Measurements from ENCODE around the gene KCNAB1.
"Not testable (repeated sequence)": the region's sequence is repeated elsewhere in the genome, so short reads cannot be mapped to it uniquely, and the experiment has no call there.

KCNAB1 gene

DNA sequence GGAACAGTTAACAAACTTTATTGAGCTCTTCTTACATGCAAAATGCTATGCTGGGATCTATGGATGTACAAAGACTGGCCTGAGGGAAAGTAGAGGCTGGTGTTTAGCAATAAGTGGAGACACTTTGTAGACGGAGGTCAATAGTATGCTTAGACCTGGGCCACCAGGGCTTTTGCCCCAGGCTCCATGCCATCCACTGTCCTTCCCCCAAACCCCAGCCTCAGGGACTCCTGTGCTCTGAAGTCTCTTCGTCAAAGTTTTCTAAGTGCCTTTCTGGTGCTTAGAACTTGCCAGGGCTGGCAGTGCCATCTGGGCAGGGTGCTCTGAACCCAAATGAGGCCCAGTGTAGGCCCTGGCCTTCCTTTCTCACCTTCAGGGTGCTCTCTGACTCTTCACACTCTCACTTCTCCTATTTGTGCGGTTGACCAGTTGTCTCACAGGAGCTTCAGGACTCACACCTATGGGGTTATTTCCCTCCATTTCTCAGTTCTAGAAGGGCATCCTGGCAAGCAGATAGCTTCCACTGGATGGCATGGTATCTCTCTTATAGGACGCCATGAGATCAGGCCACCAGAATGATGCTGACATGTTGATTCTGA is 21.8 kb upstream of the KCNAB1 start:
- peaks cover 2% of the 10 kb centered on the region for H3K4me1 ChIP-seq (ENCODE audit: insufficient read depth, insufficient read length)
- no peaks in the 10 kb centered on the region for H3K27me3 ChIP-seq (ENCODE audit: insufficient read depth, insufficient read length)
- no peak for DNase-seq (ENCODE audit: low read depth, low spot score)
- no peaks in the 10 kb centered on the region for H3K36me3 ChIP-seq (ENCODE audit: insufficient read depth, insufficient read length, low read length)
- H3K9ac ChIP-seq (ENCODE audit: insufficient read length, low read depth): no peak overlapping the region
- no peaks in the 10 kb centered on the region for H3K9me3 ChIP-seq (ENCODE audit: insufficient read depth, low read length)
- H3K4me3 ChIP-seq (ENCODE audit: insufficient read length, low read depth): no peak overlapping the region
- TF ChIP-seq ZNF274 (IDR thresholded peaks at IDR 0.05; ENCODE audit: low read depth, low read length): no peak
- no peak for TF ChIP-seq YY1 (IDR thresholded peaks at IDR 0.05; ENCODE audit: insufficient read depth, insufficient read length)
- no peak for TF ChIP-seq SUZ12 (IDR thresholded peaks at IDR 0.05; ENCODE audit: extremely low read depth, insufficient read depth, insufficient read length)

DNA sequence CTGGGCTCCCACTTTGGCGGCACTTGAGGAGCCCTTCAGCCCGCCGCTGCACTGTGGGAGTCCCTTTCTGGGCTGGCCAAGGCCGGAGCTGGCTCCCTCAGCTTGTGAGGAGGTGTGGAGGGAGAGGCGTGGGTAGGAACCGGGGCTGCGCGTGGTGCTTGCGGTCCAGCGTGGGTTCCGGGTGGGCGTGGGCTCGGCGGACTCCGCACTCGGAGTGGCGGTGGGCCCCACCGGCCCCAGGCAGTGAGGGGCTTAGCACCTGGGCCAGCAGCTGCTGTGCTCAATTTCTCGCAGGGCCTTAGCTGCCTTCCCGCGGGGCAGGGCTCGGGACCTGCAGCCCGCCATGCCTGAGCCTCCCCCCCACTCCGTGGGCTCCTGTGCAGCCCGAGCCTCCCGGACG is 21.0 kb upstream of the KCNAB1 start:
- not testable (repeated sequence) for H3K9ac ChIP-seq (ENCODE audit: insufficient read length, low read depth); H3K36me3 ChIP-seq (ENCODE audit: insufficient read depth, insufficient read length, low read length); H3K27me3 ChIP-seq (ENCODE audit: insufficient read depth, insufficient read length); DNase-seq (ENCODE audit: low read depth, low spot score); H3K4me1 ChIP-seq (ENCODE audit: insufficient read depth, insufficient read length); H3K9me3 ChIP-seq (ENCODE audit: insufficient read depth, low read length); H3K4me3 ChIP-seq (ENCODE audit: insufficient read length, low read depth)

GRCh38 chr3:156099984-156100383 is 20.4 kb upstream of the KCNAB1 start:
- H3K36me3 ChIP-seq (ENCODE audit: insufficient read depth, insufficient read length, low read length); H3K27me3 ChIP-seq (ENCODE audit: insufficient read depth, insufficient read length); H3K9me3 ChIP-seq (ENCODE audit: insufficient read depth, low read length); DNase-seq (ENCODE audit: low read depth, low spot score); H3K4me3 ChIP-seq (ENCODE audit: insufficient read length, low read depth); H3K4me1 ChIP-seq (ENCODE audit: insufficient read depth, insufficient read length); H3K9ac ChIP-seq (ENCODE audit: insufficient read length, low read depth): not testable (repeated sequence)

DNA sequence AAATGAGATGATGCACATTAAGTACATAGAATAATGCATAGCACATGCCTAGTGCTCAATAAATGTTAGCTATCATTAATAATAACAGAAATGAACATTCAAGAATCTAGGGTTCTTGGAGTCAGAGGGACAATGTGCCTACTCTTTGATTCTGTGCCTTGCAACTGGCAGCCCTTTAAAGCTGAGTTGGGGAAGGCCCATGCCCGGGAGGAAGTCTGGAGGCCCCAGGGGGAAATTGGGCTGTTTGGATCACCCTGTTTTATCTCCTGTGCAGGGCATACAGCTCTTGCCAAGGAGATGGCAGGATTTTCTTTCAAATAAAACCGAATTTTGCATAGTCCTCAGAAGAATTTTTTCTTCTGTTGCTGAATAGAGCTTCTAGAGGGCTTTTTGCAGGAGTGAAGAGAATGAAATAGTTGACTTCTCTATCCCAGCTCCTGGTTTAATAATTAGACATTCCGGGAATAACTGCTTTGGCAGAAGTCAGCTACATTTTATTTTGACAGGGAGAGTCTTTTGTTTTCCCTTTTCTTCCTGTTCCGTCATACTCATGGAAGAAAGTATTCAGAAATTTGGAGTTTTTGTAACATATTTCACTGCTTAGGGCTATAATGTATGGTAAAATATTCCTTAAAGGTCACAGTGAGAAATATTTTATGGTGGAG is 18.0 kb upstream of the KCNAB1 start:
- no peaks in the 10 kb centered on the region for H3K36me3 ChIP-seq (ENCODE audit: insufficient read depth, insufficient read length, low read length)
- no peak overlapping the region for H3K9ac ChIP-seq (ENCODE audit: insufficient read length, low read depth)
- no peaks in the 10 kb centered on the region for H3K4me1 ChIP-seq (ENCODE audit: insufficient read depth, insufficient read length)
- H3K9me3 ChIP-seq (ENCODE audit: insufficient read depth, low read length): no peaks in the 10 kb centered on the region
- no peaks in the 10 kb centered on the region for H3K27me3 ChIP-seq (ENCODE audit: insufficient read depth, insufficient read length)
- no peak for DNase-seq (ENCODE audit: low read depth, low spot score)
- H3K4me3 ChIP-seq (ENCODE audit: insufficient read length, low read depth): no peak overlapping the region
- no peak for TF ChIP-seq SUZ12 (IDR thresholded peaks at IDR 0.05; ENCODE audit: extremely low read depth, insufficient read depth, insufficient read length)
- no peak for TF ChIP-seq ZNF274 (IDR thresholded peaks at IDR 0.05; ENCODE audit: low read depth, low read length)
- no peak for TF ChIP-seq YY1 (IDR thresholded peaks at IDR 0.05; ENCODE audit: insufficient read depth, insufficient read length)

DNA sequence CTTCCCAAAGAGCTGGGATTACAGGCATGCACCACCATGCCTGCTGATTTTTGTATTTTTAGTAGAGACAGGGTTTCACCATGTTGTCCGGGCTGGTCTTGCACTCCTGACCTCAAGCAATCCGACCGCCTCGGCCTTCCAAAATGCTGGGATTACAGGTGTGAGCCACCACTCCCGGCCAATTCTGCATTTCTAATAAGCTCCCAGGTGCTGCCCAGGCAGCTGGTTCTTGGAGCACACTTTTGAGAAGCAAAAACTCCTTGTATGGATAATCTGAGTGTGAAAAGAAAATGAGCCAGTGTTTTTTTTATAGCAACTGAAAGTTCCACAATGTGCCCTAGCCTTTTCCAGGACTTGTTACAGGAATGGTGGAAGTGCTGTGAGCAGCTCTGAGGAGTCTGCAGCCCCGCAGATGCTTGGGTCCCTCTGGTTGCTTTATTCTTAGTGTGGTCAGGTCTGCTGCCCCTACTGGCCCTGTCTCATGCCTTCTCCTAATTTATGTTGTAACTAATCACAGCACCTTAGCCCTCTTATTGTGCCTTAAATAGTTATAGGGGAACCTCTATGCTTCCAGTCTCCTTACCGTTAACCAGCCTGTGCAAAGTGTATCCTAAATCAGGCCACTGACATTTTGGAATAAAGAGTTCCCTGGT is 13.5 kb upstream of the KCNAB1 start:
- TF ChIP-seq ZNF274 (IDR thresholded peaks at IDR 0.05; ENCODE audit: low read depth, low read length): no peak

DNA sequence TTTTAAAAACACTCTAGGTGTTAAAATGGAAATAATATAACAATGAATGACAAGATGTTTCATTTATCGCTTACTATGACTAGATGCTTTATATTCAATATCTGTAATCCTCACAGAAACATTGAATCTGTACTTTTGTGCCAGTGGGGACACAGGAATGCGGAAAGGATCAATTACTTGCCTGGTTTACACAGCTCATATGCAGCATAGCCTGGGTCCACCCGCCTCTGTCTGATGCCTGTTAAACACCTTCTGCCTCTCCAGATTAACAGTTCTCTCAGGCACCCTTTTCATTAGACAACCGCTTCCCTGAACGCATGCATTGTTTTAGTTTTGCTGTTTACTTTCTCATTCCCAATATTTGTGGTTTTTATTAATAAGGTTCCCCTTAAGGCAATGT is 12.9 kb upstream of the KCNAB1 start:
- Histone ChIP-seq H3K4me1 (ENCODE audit: insufficient read depth, insufficient read length) (no peaks in the 10 kb centered on the region), H3K27me3 (ENCODE audit: insufficient read depth, insufficient read length) (no peaks in the 10 kb centered on the region), H3K9ac (ENCODE audit: insufficient read length, low read depth) (no peak overlapping the region), H3K36me3 (ENCODE audit: insufficient read depth, insufficient read length, low read length) (no peaks in the 10 kb centered on the region), H3K9me3 (ENCODE audit: insufficient read depth, low read length) (no peaks in the 10 kb centered on the region), H3K4me3 (ENCODE audit: insufficient read length, low read depth) (no peak overlapping the region)
- no peak for DNase-seq (ENCODE audit: low read depth, low spot score)
- TF ChIP-seq SUZ12 (IDR thresholded peaks at IDR 0.05; ENCODE audit: extremely low read depth, insufficient read depth, insufficient read length) (no peak), ZNF274 (IDR thresholded peaks at IDR 0.05; ENCODE audit: low read depth, low read length) (no peak), YY1 (IDR thresholded peaks at IDR 0.05; ENCODE audit: insufficient read depth, insufficient read length) (no peak)

More for the DNA sequence above, 13.5 kb upstream of the KCNAB1 start:
- H3K9ac ChIP-seq (ENCODE audit: insufficient read length, low read depth): no peak overlapping the region
- no peak overlapping the region for H3K4me3 ChIP-seq (ENCODE audit: insufficient read length, low read depth)
- no peaks in the 10 kb centered on the region for H3K36me3 ChIP-seq (ENCODE audit: insufficient read depth, insufficient read length, low read length)
- H3K4me1 ChIP-seq (ENCODE audit: insufficient read depth, insufficient read length): no peaks in the 10 kb centered on the region
- peak; percentile 8 for DNase-seq (ENCODE audit: low read depth, low spot score)
- no peaks in the 10 kb centered on the region for H3K9me3 ChIP-seq (ENCODE audit: insufficient read depth, low read length)
- no peaks in the 10 kb centered on the region for H3K27me3 ChIP-seq (ENCODE audit: insufficient read depth, insufficient read length)

GRCh38 chr3:156108616-156109015 is 11.8 kb upstream of the KCNAB1 start:
- TF ChIP-seq SUZ12 (IDR thresholded peaks at IDR 0.05; ENCODE audit: extremely low read depth, insufficient read depth, insufficient read length) (no peak), ZNF274 (IDR thresholded peaks at IDR 0.05; ENCODE audit: low read depth, low read length) (no peak), YY1 (IDR thresholded peaks at IDR 0.05; ENCODE audit: insufficient read depth, insufficient read length) (no peak)
- no peaks in the 10 kb centered on the region for H3K27me3 ChIP-seq (ENCODE audit: insufficient read depth, insufficient read length)
- no peak for DNase-seq (ENCODE audit: low read depth, low spot score)

More at GRCh38 chr3:156108616-156109015, 11.8 kb upstream of the KCNAB1 start:
- Histone ChIP-seq H3K9ac (ENCODE audit: insufficient read length, low read depth) (no peak overlapping the region), H3K36me3 (ENCODE audit: insufficient read depth, insufficient read length, low read length) (no peaks in the 10 kb centered on the region), H3K4me3 (ENCODE audit: insufficient read length, low read depth) (no peak overlapping the region), H3K9me3 (ENCODE audit: insufficient read depth, low read length) (no peaks in the 10 kb centered on the region), H3K4me1 (ENCODE audit: insufficient read depth, insufficient read length) (no peaks in the 10 kb centered on the region)

Measured in NT2/D1 (cell line).